ENCODE data around the gene ZNF281.
"Not testable (repeated sequence)": the region's sequence is repeated elsewhere in the genome, so short reads cannot be mapped to it uniquely, and the experiment has no call there.

The ZNF281 gene

DNA sequence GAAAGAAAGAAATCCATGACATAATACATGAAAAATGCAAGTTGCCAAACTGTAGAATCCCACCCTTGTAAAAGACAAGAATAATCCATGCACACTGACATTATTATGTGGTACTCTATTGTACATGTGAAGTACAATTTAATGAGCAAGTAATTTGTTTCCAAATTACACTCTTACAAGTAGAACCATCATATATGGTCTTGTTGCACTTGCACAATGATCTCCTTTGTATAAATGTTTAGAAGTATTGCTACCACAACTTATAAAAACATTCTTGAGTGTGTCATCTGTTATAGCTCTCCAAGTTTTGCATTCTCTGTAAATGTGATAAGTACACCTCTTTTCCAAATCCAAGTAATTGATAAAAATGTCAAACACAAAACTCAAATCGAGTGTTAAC lies 29.1 kb upstream of the ZNF281 start:
- DNase-seq (ENCODE audit: low read depth), result peak; percentile 11
- in situ Hi-C loops (cut with HindIII; ENCODE audit: low sequenced_read_pairs), result no loop called here
- no peak overlapping the region for H3K4me3 ChIP-seq (ENCODE audit: low read depth, low read length)
- TF ChIP-seq, protein P1, sequence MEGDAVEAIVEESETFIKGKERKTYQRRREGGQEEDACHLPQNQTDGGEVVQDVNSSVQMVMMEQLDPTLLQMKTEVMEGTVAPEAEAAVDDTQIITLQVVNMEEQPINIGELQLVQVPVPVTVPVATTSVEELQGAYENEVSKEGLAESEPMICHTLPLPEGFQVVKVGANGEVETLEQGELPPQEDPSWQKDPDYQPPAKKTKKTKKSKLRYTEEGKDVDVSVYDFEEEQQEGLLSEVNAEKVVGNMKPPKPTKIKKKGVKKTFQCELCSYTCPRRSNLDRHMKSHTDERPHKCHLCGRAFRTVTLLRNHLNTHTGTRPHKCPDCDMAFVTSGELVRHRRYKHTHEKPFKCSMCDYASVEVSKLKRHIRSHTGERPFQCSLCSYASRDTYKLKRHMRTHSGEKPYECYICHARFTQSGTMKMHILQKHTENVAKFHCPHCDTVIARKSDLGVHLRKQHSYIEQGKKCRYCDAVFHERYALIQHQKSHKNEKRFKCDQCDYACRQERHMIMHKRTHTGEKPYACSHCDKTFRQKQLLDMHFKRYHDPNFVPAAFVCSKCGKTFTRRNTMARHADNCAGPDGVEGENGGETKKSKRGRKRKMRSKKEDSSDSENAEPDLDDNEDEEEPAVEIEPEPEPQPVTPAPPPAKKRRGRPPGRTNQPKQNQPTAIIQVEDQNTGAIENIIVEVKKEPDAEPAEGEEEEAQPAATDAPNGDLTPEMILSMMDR (IDR thresholded peaks at IDR 0.05; ENCODE audit: low read depth, low read length, missing control alignments), result no peak

- DNase-seq (ENCODE audit: low read depth); in situ Hi-C loops (cut with HindIII; ENCODE audit: low sequenced_read_pairs): not testable (repeated sequence)
These were observed 28.6 kb upstream of the ZNF281 start for GRCh38 chr1:200438413-200438812.

DNA sequence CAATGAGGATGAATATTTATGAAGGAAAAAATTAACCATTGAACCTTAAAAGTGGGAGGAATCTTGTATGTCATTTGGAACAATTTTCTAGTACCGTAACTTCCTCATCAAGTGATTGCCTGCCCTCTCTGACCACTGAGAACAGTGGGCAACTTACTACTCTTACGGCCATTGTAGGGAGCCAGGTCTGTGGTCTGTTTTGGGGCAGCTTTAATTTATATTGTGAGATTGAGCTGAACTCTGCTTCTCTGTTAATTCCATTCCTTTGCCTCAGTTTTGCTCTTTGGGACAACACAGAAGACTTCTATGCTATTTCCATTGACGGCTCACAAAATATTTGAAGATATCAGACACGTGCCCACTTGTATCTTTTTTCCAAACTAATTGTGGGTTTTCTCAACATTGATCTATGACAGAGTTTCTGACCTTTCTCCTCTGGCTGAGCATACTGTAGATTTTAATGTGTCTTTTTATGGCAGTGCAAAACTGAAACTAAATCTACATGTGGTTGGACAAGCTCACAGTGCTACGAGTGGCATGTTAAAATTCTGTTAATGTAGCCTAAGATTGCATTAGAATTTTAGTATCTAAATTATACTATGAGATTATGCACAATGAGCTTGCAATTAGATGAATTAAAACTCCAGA lies 27.8 kb upstream of the ZNF281 start:
- no peak for DNase-seq (ENCODE audit: low read depth)
- in situ Hi-C loops (cut with HindIII; ENCODE audit: low sequenced_read_pairs), result no loop called here
- H3K4me3 ChIP-seq (ENCODE audit: low read depth, low read length), result no peak overlapping the region
- TF ChIP-seq, protein P1 (IDR thresholded peaks at IDR 0.05; ENCODE audit: low read depth, low read length, missing control alignments), result no peak

More at GRCh38 chr1:200438413-200438812, 28.6 kb upstream of the ZNF281 start:
- H3K4me3 ChIP-seq (ENCODE audit: low read depth, low read length), result not testable (repeated sequence)

DNA sequence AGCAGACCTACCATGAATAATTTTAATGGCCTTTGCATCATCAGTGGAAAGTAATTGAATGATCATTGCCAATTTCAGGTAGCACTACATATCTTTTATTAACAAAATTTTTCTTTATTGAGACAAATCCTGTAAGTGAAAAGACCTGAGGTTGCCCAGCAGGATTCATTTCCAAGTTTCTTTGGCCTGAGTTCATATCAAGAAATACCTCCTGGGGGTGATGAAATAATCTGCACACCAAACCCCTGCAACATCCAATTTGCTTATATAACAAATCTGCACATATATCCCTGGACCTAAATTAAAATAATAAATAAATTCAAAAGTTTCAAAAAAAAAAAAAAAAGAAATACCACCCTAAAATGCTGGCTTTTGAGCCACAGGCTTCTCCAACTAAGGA lies 27.3 kb upstream of the ZNF281 start:
- TF ChIP-seq, protein P1 (IDR thresholded peaks at IDR 0.05; ENCODE audit: low read depth, low read length, missing control alignments), result no peak
- in situ Hi-C loops (cut with HindIII; ENCODE audit: low sequenced_read_pairs), result no loop called here
- H3K4me3 ChIP-seq (ENCODE audit: low read depth, low read length), result no peak overlapping the region
- DNase-seq (ENCODE audit: low read depth), result no peak

GRCh38 chr1:200436436-200436835 lies 26.6 kb upstream of the ZNF281 start:
- no peak overlapping the region for H3K4me3 ChIP-seq (ENCODE audit: low read depth, low read length)
- TF ChIP-seq, protein P1 (IDR thresholded peaks at IDR 0.05; ENCODE audit: low read depth, low read length, missing control alignments), result no peak
- in situ Hi-C loops (cut with HindIII; ENCODE audit: low sequenced_read_pairs), result no loop called here
- DNase-seq (ENCODE audit: low read depth), result no peak

DNA sequence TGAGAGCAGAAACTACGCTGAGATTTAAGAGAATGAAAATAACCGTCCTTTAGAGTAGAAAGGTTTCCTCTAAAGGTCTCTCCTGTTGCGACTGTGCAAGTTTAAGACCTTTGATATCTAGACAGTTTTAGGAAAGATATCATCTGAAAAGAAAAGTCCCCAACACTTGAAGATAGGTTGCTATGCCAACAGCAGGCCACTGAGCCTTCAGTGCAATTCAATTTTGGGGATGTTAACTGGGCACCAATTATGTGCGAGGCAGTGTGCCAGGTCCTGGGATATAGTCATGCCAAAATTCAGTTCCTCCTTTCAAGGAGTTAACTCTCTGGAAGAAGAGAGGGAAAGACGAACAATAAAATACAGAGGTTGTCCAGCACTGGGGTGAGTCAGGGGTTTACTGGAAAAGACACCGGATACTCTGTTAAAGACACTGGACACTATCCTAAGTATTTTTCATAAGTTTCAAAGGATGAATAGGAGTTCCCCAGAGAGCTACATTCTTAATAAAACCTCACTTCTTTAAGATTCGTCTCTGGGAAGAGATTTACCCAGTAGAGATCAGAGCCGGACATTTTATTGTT lies 25.5 kb upstream of the ZNF281 start:
- in situ Hi-C loops (cut with HindIII; ENCODE audit: low sequenced_read_pairs), result no loop called here
- TF ChIP-seq, protein P1 (IDR thresholded peaks at IDR 0.05; ENCODE audit: low read depth, low read length, missing control alignments), result no peak
- no peak for DNase-seq (ENCODE audit: low read depth)
- no peak overlapping the region for H3K4me3 ChIP-seq (ENCODE audit: low read depth, low read length)

DNA sequence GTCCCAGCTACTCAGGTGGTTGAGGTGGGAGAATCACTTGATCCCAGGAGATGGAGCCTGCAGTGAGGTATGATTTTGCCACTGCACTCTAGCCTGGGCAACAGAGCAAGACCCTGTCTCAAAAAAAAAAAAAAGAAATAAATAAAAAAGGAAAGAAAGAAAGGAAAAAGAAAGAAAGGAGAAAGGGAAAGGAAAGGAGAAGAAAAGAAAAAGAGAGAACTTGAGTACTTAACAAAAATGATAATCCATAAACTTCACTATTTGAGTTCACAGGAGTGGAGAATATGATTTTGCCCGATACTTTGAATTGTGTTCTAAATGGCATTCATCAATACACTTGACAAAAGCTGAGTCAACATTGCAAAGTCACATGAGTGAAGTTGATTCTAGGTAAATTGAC lies 23.8 kb upstream of the ZNF281 start:
- in situ Hi-C loops (cut with HindIII; ENCODE audit: low sequenced_read_pairs), result no loop called here
- no peak overlapping the region for H3K4me3 ChIP-seq (ENCODE audit: low read depth, low read length)
- DNase-seq (ENCODE audit: low read depth), result no peak
- TF ChIP-seq, protein P1 (IDR thresholded peaks at IDR 0.05; ENCODE audit: low read depth, low read length, missing control alignments), result no peak
